Esophagus (tissue), 2 donors: ENCODE measurements around the gene HNRNPA0. TPM values are rescaled to one million over a fixed set of nuclear protein-coding genes. Genes with fewer than 3 reads are reported as not detected.

Experiments
- H3K27ac ChIP-seq, 2 donors: one replicate each; pipeline ENCODE4 v1.5.1; 2013; ENCODE audit warnings: low read depth in 2 of 2, mild to moderate bottlenecking in 2 of 2, inconsistent platforms in 1 of 2, low read length in 1 of 2, moderate library complexity in 1 of 2
- H3K27me3 ChIP-seq, 2 donors: one replicate each; pipeline ENCODE4 v1.6.1; 2013; ENCODE audit warnings: low read length in 2 of 2, control low read depth in 1 of 2, mild to moderate bottlenecking in 1 of 2; ENCODE audit not compliant: insufficient read depth in 2 of 2, control insufficient read depth in 1 of 2
- H3K36me3 ChIP-seq, 2 donors: one replicate each; pipeline ENCODE4 v1.6.1; 2013; ENCODE audit warnings: low read length in 1 of 2; ENCODE audit not compliant: control insufficient read depth in 2 of 2, insufficient read depth in 2 of 2
- H3K4me1 ChIP-seq, 2 donors: one replicate each; pipeline ENCODE4 v1.6.1; 2013; ENCODE audit warnings: low read length in 1 of 2; ENCODE audit not compliant: control insufficient read depth in 2 of 2, insufficient read depth in 2 of 2
- H3K4me3 ChIP-seq, 2 donors: one replicate each; pipeline ENCODE4 v1.5.1; 2013; ENCODE audit warnings: low read length in 2 of 2, mild to moderate bottlenecking in 2 of 2, low read depth in 1 of 2, moderate library complexity in 1 of 2
- H3K9me3 ChIP-seq, 2 donors: one replicate each; pipeline ENCODE4 v1.6.1; 2013; ENCODE audit warnings: mild to moderate bottlenecking in 2 of 2, low read depth in 1 of 2, low read length in 1 of 2, moderate library complexity in 1 of 2; ENCODE audit not compliant: control insufficient read depth in 2 of 2, insufficient read depth in 1 of 2
- WGBS, 2 donors: extraction: QIAGEN DNeasy Blood & Tissue Kit; methylation state at CpG; one replicate each; pipeline ENCODE4 v1.1.7; 2013; 5-methylcytosine and 5-hydroxymethylcytosine counted together
- polyA plus RNA-seq, 2 donors: library from polyadenylated mRNA; stranded (reverse); fragments of 200-250 nt; gene quantifications; one replicate each; pipeline ENCODE4 v1.2.3, GENCODE V29; 2013
- donor health status: healthy with polysubstance abuse.
- donor health status: Bipolar disorder and iron deficiency.

The HNRNPA0 gene
- polyA plus RNA-seq, 2 donors = 12.8 to 20.0 TPM

DNA sequence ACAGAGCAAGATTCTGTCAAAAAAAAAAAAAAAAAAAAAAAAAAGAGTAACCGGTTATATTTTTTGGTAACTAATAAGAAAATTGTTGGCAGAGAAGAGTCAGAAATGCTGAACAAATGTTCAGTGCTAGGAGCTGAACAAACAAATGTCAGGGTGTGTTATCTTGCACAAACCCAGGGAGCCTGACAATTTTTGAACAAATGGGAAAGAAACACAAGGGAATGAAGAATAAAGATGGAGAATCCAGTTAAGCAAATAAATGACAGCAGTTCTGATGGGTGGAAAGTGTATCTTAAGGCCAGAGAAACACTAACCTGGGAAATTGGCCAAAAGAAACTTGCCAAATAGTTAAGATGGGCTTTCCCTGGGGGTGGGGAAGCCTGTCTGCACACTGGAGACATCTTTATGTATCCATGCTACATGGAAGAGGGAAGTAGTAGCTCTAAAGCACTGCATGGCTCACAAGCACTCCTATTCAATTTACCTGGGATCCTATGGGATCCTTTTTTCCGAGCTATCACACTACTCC lies 42.0 kb downstream of the HNRNPA0 start:
- H3K9me3 ChIP-seq = no peaks in the 10 kb centered on the region
- 83% methylated on average over 2 of the region's 2 CpGs for WGBS, 2 donors
- no peak overlapping the region for H3K27ac ChIP-seq

DNA sequence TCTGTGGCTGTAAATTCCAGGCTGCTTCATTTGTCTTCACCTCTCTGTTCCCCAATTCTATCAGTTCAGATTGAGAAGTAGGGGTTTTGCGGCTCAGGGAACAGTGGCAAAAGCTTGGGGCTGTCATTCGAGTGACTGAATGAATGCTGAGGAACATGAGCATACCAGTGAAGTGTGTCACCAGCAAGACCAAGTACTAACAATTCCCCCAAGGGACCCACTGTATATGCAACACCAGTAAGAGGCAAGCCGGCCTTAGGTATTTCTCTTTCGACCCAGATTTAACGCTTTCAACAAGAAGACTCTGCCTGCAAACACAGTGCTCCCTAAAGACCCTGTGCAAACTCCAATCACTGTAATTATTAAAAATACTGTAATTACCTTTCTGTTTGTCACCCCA lies 44.1 kb downstream of the HNRNPA0 start:
- Histone ChIP-seq H3K4me3 (no peak overlapping the region), H3K27me3 (no peaks in the 10 kb centered on the region), H3K36me3 (no peaks in the 10 kb centered on the region), H3K9me3 (no peaks in the 10 kb centered on the region), H3K27ac (no peak overlapping the region), H3K4me1 (no peaks in the 10 kb centered on the region)
- WGBS, 2 donors = 92% methylated on average over 5 of the region's 5 CpGs

More for the DNA sequence above, 42.0 kb downstream of the HNRNPA0 start:
- Histone ChIP-seq H3K4me1 (no peaks in the 10 kb centered on the region), H3K27me3 (no peaks in the 10 kb centered on the region), H3K4me3 (no peak overlapping the region), H3K36me3 (no peaks in the 10 kb centered on the region)

DNA sequence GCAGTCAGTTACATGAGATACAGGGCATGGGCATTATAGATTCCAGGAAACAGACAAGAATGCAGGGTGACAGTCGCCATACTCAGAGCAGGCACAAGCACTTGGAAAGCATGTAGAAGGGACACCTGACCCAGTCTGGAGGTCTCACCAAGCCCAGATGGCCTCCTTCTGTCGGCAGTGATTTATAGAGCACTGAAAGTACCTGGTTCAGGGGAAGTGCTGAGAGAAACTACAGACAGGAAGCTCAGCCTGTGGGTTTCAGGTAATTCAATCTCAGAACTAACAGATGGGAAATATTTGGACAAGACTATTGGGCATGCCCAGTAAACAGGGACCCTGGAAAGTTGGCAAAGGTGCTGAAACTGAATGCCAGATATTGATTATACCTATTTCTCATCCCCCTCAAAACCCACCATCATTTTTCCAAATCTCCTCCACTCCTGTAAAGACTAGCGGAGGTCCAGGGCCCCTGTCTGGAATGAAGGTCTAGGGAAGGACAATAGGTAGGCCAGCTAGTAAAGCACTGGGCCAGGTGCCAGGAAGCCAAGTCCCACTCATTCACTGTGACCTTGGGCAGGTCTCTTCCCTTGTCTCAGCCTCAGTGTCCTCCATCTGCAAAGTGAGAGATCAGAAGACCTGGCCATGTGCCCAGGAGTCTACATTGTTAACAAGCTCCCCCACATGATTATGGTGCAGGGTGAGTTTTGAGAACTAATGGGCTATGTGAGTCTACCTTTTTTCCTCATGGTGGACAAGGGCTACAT lies 45.2 kb downstream of the HNRNPA0 start:
- no peaks in the 10 kb centered on the region for H3K9me3 ChIP-seq
- 91 to 92% methylated on average over 3 of the region's 3 CpGs for WGBS, 2 donors

DNA sequence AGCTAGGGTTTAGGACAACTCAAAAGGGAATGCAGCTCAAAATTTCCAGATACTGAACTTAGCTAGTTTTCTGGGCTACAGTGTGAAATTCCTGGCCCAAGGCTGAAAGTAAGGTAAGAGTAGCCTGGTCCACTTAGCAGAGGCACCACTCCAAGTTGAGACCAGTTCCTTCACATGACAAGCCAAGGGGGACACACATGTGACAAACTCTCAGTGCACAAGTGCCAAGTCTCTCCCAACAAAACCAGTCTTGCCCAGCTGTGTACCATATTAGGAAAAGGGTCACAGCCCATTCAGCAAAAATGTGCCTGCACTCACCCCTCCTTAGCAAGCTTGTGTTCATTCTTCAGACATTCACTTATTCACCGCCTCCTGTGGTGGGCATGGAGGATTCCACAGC lies 46.1 kb downstream of the HNRNPA0 start:
- 93 to 100% methylated on average over 1 of the region's 1 CpG for WGBS, 2 donors
- no peak overlapping the region for H3K4me3 ChIP-seq
- H3K27me3 ChIP-seq = no peaks in the 10 kb centered on the region
- H3K4me1 ChIP-seq = no peaks in the 10 kb centered on the region
- no peaks in the 10 kb centered on the region for H3K9me3 ChIP-seq
- no peak overlapping the region for H3K27ac ChIP-seq
- no peaks in the 10 kb centered on the region for H3K36me3 ChIP-seq

More for the DNA sequence above, 45.2 kb downstream of the HNRNPA0 start:
- H3K27me3 ChIP-seq = no peaks in the 10 kb centered on the region
- H3K27ac ChIP-seq = no peak overlapping the region
- no peaks in the 10 kb centered on the region for H3K36me3 ChIP-seq
- no peaks in the 10 kb centered on the region for H3K4me1 ChIP-seq
- no peak overlapping the region for H3K4me3 ChIP-seq

DNA sequence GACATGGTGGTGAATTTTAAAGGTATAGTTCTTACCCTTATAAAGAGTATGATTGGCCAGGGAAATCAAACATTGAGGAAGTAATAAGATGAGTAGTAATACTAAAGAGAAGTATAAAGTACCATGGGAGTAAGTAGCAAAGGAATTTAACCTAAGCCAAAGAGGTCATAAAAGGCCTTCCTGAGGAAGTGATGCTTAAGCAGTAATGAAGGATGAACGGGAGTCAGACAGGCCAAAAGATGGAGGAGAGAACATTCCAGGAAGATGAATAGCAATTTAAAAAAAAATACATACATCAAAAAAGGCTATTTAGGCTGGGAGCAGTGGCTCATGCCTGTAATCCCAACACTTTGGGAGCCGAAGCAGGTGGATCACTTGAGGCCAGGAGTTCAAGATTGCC lies 47.3 kb downstream of the HNRNPA0 start:
- Histone ChIP-seq H3K4me3 (no peak overlapping the region), H3K4me1 (no peaks in the 10 kb centered on the region), H3K27ac (no peak overlapping the region), H3K27me3 (no peaks in the 10 kb centered on the region), H3K9me3 (no peaks in the 10 kb centered on the region), H3K36me3 (no peaks in the 10 kb centered on the region)
- WGBS, 2 donors = 83 to 86% methylated on average over 2 of the region's 2 CpGs

DNA sequence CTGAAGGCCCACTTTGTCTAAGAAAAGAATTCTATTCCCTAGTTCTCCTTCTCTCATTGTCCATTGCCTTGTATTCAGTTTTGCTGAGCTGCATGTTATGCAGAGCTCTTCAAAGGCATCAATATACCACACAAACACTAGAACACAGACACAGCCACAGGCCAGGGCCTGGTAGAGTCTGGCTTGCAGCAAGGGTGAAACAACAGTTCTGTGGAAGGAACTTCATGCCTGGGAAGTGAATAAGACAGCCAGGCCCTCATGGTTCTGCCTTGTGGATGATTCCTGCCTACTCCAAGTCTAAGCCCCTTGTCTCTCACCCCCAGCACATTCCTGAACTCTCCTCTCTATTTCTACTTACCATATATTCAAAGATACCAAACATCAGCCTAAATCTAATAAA lies 49.1 kb downstream of the HNRNPA0 start:
- no peak overlapping the region for H3K27ac ChIP-seq
- no peaks in the 10 kb centered on the region for H3K9me3 ChIP-seq
- no peaks in the 10 kb centered on the region for H3K4me1 ChIP-seq
- no peaks in the 10 kb centered on the region for H3K36me3 ChIP-seq
- no peaks in the 10 kb centered on the region for H3K27me3 ChIP-seq
- no peak overlapping the region for H3K4me3 ChIP-seq

DNA sequence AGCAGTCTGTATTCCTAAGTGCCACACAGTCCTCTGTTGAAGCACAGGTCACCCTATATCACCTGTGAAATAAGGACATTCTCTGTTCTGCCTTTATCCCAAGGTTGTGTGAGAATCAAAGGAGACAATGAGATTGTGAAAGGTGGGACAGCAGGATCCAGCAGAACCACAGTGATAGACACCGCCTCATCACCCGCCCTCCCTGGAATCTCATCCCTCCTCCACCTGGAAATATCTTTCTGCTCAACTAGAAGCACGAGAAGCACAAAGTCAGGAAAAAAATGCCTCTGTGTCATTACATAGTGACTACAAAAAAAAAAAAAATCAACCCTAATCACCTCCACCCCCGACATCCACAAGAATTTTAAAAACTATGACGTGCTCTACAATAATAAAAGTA lies 50.6 kb downstream of the HNRNPA0 start:
- H3K4me1 ChIP-seq = no peaks in the 10 kb centered on the region
- WGBS, 2 donors = 97 to 98% methylated on average over 5 of the region's 5 CpGs
- H3K36me3 ChIP-seq = no peaks in the 10 kb centered on the region
- no peak overlapping the region for H3K4me3 ChIP-seq
- no peaks in the 10 kb centered on the region for H3K27me3 ChIP-seq
- H3K27ac ChIP-seq = no peak overlapping the region
- no peaks in the 10 kb centered on the region for H3K9me3 ChIP-seq

DNA sequence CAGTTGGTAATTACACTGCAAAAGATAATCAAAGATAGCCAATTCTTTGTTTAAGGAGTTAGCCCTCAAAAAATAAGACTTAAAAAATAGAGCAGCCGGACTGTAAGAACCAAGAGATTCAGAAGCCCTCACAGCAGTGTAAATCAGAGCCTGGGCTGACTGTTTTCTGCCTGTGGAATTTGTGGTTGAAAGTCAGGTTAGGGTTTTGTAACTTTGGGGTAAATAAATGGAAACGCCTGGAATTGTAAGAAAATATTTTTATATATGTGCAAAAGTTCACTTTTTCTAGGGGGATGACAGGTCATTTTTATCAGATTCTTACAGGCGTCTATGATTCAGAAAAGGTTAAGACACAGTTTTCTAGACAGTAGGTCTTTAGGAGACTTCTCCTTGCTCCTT lies 53.9 kb downstream of the HNRNPA0 start:
- H3K27ac ChIP-seq = no peak overlapping the region

DNA sequence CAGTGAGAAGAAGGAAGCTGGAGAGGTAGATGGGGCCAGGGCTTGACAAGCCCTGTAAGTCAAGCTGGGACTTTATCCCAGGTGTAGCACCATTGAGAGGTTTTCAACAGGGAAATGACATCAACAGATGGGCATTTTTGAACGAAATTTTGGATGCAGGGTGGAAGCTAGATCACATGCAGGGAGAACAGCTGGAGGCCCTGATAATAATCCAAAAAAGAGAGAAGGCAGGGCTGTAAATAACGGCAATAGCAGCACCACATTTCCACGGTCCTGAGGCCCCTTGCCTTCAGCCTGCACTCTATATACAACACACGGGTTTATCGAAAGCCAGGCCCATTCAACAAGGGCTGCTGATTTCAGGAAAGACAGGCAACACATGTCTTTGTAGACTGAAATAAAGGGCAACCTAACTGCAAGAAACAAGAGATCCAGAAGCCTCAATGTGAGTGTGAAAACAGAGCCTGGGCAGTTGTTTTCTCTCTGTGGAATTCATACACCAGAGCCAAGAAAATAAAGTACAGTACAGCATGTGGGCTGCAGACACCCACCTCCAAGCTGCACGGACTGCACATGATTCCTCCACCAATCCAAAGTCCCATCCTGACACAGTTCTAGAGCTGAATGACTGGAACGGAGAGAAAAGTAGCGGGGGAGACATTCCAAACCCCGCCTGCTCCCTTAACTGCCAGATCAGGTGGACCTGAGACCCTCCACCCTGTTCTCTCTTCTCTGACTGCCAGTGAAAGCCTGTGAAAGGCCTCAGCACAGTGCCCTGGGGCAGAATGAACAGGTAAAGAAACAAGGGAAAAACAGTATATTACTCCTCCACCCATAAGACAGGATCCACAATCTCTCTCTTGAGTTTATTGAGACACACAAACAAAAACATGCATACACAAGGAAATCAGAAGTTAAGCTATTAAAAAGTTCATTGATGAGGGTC lies 54.6 kb downstream of the HNRNPA0 start:
- 69 to 75% methylated on average over 9 of the region's 9 CpGs for WGBS, 2 donors
- H3K27me3 ChIP-seq = no peaks in the 10 kb centered on the region
- no peaks in the 10 kb centered on the region for H3K4me1 ChIP-seq
- no peaks in the 10 kb centered on the region for H3K9me3 ChIP-seq
- no peaks in the 10 kb centered on the region for H3K36me3 ChIP-seq
- H3K27ac ChIP-seq = no peak overlapping the region
- H3K4me3 ChIP-seq = no peak overlapping the region

More for the DNA sequence above, 53.9 kb downstream of the HNRNPA0 start:
- H3K27me3 ChIP-seq = no peaks in the 10 kb centered on the region
- H3K4me1 ChIP-seq = no peaks in the 10 kb centered on the region
- WGBS, 2 donors = 83 to 84% methylated on average over 3 of the region's 3 CpGs
- no peaks in the 10 kb centered on the region for H3K36me3 ChIP-seq
- H3K9me3 ChIP-seq = no peaks in the 10 kb centered on the region
- H3K4me3 ChIP-seq = no peak overlapping the region
